Parathyroid adenoma (tissue), 2 donors: ENCODE data around the gene CATSPER3.

Experiments used
- H2AFZ ChIP-seq: fragments of 300-600 bp; sonication (generic); one replicate; pipeline ENCODE4 v1.7.0; 2017; ENCODE audit warnings: antibody characterized with exemption, mild to moderate bottlenecking
- H3K27ac ChIP-seq: fragments of 300-600 bp; sonication (generic); one replicate; pipeline ENCODE4 v1.7.0; 2017
- H3K27me3 ChIP-seq: fragments of 300-600 bp; sonication (generic); one replicate; pipeline ENCODE4 v1.7.0; 2017; ENCODE audit warnings: low read length; ENCODE audit not compliant: control insufficient read depth, insufficient read depth
- H3K36me3 ChIP-seq: fragments of 300-600 bp; sonication (generic); one replicate; pipeline ENCODE4 v1.7.0; 2017; ENCODE audit warnings: low read length; ENCODE audit not compliant: control insufficient read depth, insufficient read depth
- H3K4me1 ChIP-seq: fragments of 300-600 bp; sonication (generic); one replicate; pipeline ENCODE4 v1.7.0; 2017; ENCODE audit warnings: control low read depth
- H3K4me2 ChIP-seq: fragments of 300-600 bp; sonication (generic); one replicate; pipeline ENCODE4 v1.7.0; 2017; ENCODE audit warnings: low read length
- H3K4me3 ChIP-seq: fragments of 300-600 bp; sonication (generic); one replicate; pipeline ENCODE4 v1.7.0; 2017; ENCODE audit warnings: low read depth, low read length
- H3K79me2 ChIP-seq: fragments of 300-600 bp; sonication (generic); one replicate; pipeline ENCODE4 v1.7.0; 2017; ENCODE audit warnings: control low read depth
- H3K9ac ChIP-seq: fragments of 300-600 bp; sonication (generic); one replicate; pipeline ENCODE4 v1.7.0; 2017; ENCODE audit warnings: mild to moderate bottlenecking
- H3K9me3 ChIP-seq: fragments of 300-600 bp; sonication (generic); one replicate; pipeline ENCODE4 v1.7.0; 2017; ENCODE audit warnings: low read length; ENCODE audit not compliant: control insufficient read depth
- TF ChIP-seq, protein P1 (sequence below): fragments of 300-600 bp; sonication (generic); IDR thresholded peaks from one replicate; pipeline ENCODE4 v1.7.0; 2017; ENCODE audit warnings: antibody characterized with exemption, mild to moderate bottlenecking
- donor health status: primary hyperparathyroidism.

CATSPER3 gene

DNA sequence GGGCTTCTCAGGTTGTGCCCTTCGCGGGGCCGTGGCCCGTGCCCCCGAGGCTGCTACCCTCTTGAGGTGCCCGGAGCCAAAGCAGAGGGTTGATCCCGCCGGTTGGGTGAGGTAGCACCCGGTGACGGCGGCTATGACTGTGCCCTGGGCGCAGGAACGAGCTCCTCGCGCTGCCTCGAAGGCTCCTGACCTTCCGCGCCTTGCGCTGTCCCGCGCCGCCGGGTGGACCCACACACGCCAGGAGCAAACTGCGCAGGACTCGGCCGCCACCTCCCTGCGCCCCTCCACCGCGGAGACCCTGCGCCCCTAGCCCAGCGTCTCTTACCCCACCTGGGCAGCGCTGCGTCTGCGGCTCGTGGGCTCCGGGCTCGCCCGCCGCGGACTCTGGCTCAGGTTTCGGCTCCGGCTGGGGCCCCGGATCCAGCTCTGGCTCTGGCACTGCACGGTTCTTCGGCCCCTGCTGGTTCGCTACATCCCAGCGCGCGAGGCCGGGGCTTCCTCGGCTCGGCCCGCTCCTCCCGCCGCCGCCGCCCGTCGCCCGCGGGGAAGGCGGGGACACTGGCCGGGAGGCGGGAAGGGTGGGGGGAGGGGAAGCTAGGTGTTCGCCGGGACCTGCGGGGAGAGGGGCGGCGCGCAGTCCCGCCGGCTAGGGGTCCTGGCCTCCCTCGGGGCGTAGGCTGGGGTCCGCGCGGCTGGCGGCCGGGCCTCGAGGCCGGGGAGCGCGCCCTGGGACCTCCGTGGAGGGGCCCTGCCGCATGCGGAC is 71.7 kb downstream of the CATSPER3 start:
- peak overlapping the region; percentile 13 for H2AFZ ChIP-seq
- H3K27me3 ChIP-seq = peaks cover 23% of the 10 kb centered on the region
- H3K79me2 ChIP-seq = no peaks in the 10 kb centered on the region
- H3K27ac ChIP-seq = no peak overlapping the region
- no peak overlapping the region for H3K9ac ChIP-seq
- peaks cover 2% of the 10 kb centered on the region for H3K4me1 ChIP-seq
- peak overlapping the region; percentile 51 for H3K4me2 ChIP-seq
- no peaks in the 10 kb centered on the region for H3K36me3 ChIP-seq
- TF ChIP-seq, protein P1, sequence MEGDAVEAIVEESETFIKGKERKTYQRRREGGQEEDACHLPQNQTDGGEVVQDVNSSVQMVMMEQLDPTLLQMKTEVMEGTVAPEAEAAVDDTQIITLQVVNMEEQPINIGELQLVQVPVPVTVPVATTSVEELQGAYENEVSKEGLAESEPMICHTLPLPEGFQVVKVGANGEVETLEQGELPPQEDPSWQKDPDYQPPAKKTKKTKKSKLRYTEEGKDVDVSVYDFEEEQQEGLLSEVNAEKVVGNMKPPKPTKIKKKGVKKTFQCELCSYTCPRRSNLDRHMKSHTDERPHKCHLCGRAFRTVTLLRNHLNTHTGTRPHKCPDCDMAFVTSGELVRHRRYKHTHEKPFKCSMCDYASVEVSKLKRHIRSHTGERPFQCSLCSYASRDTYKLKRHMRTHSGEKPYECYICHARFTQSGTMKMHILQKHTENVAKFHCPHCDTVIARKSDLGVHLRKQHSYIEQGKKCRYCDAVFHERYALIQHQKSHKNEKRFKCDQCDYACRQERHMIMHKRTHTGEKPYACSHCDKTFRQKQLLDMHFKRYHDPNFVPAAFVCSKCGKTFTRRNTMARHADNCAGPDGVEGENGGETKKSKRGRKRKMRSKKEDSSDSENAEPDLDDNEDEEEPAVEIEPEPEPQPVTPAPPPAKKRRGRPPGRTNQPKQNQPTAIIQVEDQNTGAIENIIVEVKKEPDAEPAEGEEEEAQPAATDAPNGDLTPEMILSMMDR = no peak
- H3K4me3 ChIP-seq = no peak overlapping the region
- no peaks in the 10 kb centered on the region for H3K9me3 ChIP-seq

DNA sequence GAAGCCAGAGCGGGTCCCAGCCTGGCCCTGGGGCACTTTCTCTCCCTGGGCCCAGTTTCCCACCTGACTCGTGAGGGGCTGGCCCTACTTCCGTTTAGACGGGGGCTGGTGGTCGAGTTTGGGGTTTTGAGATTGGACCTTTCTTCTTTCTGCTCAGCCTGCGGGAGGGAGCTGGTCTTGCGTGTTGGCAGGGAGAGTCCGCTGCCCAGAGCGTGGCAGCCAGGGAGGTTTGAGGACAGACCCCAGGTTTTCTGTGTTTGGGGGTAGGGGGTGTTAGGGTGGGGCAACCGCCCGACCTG is 72.3 kb downstream of the CATSPER3 start:
- TF ChIP-seq, protein P1 = no peak
- Histone ChIP-seq H2AFZ (no peak overlapping the region), H3K4me1 (peaks cover 2% of the 10 kb centered on the region), H3K27ac (no peak overlapping the region), H3K4me3 (no peak overlapping the region), H3K36me3 (no peaks in the 10 kb centered on the region), H3K9ac (no peak overlapping the region), H3K9me3 (no peaks in the 10 kb centered on the region), H3K27me3 (peaks cover 23% of the 10 kb centered on the region), H3K4me2 (no peak overlapping the region), H3K79me2 (no peaks in the 10 kb centered on the region)

DNA sequence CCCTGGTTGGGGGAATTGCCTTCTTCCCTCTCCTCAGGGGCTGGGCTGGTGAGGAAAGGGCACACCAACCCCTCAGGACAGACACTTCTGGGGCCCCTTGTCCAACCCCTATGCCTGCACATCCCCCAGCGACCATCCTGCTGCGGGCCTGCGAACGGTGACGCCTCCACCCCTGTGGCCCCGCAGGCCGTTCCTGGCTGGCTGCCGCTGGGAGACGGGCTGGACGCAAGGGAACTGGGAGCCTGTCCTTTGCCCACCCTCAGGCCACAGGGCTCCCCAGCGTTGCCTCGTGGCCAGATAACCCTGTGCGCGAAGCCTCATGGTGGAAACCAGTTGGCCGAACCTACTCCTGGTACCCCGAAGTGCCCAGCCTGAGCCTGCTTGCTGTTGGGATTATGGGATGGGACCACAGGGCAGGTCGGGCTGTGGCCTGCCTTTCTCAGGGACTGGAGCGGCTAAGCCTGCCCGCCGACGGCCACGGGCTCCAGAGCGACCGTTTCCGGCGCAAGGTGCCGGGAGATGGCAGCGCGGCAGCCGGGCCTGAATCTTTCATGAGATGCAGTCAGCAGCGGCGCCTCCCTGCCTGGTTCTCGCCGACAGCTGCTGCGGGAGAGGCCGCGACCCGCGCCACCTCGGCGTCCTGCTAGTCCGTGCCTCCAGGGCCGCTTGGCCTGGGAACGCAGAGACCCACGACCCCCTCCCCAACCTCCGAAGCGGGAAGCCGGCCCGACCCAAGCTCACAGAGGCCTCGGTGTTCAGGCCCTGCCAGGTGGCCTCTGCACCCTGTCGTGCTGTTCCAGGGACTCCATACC is 72.8 kb downstream of the CATSPER3 start:
- no peaks in the 10 kb centered on the region for H3K9me3 ChIP-seq
- H2AFZ ChIP-seq = no peak overlapping the region
- no peak overlapping the region for H3K27ac ChIP-seq
- H3K27me3 ChIP-seq = peaks cover 20% of the 10 kb centered on the region
- no peaks in the 10 kb centered on the region for H3K79me2 ChIP-seq
- H3K36me3 ChIP-seq = no peaks in the 10 kb centered on the region
- TF ChIP-seq, protein P1 = no peak
- H3K4me2 ChIP-seq = no peak overlapping the region
- no peak overlapping the region for H3K4me3 ChIP-seq
- no peak overlapping the region for H3K9ac ChIP-seq
- H3K4me1 ChIP-seq = peaks cover 2% of the 10 kb centered on the region

DNA sequence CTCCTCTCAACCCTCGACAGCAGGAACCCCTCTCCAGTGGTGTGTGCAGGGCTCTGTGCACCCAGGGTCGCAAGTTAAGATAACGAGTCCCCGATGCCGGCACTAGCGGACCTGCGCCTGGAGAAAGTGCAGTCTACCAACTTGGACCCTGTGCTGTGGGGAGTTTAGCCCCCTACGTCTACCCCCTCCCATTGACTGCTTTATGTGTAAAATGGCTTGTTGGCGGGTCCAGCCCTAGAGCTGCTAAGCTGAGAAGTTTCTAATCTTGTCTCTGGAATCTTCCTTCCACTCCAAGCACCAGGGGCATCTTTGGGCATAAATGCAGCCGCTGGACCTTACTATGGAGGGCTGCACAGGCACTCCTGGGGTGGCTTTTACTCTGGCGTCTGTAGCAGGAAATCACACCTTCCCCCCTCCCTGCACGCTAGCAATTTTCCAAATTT is 73.5 kb downstream of the CATSPER3 start:
- Histone ChIP-seq H2AFZ (no peak overlapping the region), H3K9me3 (no peaks in the 10 kb centered on the region), H3K79me2 (no peaks in the 10 kb centered on the region), H3K36me3 (no peaks in the 10 kb centered on the region), H3K4me2 (no peak overlapping the region), H3K4me3 (no peak overlapping the region), H3K9ac (no peak overlapping the region), H3K4me1 (peaks cover 2% of the 10 kb centered on the region), H3K27me3 (peaks cover 20% of the 10 kb centered on the region), H3K27ac (no peak overlapping the region)
- TF ChIP-seq, protein P1 = no peak
